NCI-H1930 (cell line): ENCODE data around the gene IFITM10.
"Not testable (repeated sequence)": the region's sequence is repeated elsewhere in the genome, so short reads cannot be mapped to it uniquely, and the experiment has no call there.

Source experiments
- DNase-seq, 2 experiments: peaks; one replicate each; lab custom pipeline; 2025; lab: John Stamatoyannopoulos, UW

Gene IFITM10

GRCh38 chr11:1778141-1778911, 27.9 kb upstream of the IFITM10 start:
- no peak for DNase-seq

DNA sequence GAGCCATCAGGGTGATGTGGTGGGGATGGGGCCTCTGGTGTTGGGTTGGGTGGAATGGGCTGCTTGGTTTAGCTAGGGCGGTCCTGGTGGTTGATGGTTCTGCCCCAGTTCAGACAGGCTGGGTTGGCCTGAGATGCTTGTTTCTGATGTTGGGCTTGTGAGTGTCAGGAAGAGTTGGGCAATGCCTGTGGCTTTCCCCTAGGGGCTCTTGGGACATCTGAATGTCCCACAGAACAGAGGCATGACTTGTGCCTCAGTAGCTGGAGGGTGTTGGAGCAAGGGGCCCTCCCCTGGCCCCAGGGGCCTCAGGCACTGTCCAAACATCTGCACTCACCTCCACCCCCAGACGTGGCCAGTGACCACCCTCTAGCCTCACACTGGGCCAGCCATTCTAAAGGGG, 27.3 kb upstream of the IFITM10 start:
- no peak for DNase-seq

DNA sequence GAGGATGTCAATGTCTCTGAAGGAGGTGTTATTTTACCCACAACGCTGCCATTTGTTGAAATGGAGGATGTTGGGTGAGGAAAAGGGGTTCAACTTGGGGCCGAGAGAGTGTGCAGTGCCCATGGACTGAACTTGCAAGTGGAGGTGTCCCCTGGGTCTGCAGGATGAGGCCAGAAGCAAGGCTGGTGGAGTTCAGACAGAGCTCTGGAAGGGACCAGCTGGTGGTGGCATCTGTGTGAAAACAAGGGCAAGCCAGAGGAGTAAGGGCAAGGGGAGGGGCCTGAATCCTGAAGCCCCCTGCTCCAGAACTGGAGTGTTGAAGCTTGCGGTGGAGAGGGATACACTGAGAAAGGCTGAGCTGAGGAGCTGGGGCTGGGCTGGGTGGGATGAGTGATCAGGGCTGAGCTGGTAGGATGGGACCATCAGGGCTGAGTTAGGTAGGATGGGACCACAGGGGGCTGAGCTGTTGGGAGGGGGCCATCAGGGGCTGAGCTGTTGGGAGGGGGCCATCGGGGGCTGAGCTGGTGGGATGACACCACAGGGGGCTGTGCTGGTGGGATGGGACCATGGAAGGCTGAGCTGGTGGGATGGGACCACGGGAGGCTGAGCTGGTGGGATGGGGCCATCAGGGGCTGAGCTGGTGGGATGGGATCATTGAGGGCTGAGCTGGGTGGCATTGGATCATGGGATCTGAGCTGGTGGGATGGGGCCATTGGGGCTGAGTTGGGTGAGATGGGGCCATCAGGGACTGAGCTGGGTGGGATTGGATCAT, 26.7 kb upstream of the IFITM10 start:
- no peak for DNase-seq

- no peak for DNase-seq
Measured at GRCh38 chr11:1776331-1776851, 26.0 kb upstream of the IFITM10 start.

DNA sequence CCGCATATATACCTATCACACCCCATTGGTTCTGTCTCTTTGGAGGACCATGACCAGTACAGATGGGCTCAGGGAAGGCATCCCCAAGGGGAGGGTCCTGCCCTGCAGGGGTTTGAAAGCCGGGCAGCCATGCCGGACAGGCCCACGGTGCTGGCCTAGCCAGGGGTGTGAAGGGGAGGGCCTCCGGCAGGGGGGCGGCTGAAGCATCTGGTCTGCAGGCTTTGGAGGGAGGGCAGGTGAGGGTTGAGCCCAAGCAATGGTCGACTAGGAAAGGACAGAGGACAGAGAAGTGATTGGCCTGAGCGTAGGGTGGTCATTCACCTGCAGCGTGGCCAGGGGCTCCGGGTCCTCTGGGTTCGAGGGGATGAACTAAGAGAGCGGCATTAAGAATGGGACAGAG, 24.5 kb upstream of the IFITM10 start:
- no peak for DNase-seq

GRCh38 chr11:1773994-1774550, 23.7 kb upstream of the IFITM10 start:
- no peak for DNase-seq

DNA sequence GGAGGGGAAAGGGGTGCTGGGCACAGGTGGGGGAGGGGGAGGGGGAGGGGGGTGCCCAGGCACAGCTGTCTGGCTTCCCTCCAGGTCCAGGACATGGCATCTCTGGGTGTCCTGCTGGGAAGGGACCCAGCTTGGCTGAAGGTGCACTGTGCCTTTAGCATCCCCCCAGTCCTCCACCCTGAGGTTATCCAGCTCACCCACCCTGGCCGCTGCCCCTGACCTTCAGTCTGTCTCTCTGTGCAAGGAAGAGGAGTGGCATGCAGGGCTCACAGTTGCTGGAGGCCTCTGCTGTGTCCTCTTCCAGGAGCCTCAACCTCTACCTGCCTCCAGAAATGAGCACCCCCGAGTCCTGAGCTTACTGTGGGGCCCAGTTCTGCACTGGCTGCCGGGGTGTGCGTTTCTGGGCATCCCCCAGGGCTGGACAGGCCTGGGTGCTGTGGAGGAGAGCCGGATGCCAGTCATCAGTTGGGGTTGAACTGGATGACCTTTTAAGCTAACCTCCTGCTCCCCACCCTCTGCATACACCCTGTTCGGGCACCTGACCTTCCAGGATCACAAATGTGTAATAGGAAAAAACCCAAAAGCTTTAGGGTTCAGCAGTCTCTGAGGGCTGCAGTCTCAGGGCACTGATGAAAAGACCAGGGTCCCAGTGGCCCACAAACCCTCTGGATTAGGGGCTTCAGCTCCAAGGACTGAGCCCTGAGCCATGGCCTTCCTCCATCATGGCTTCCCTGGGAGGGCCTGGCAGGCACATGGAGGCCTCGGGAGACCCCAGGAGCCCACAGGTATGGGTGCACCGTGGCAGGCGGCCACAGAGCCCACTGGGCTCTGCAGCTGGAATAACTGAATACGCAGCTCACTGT, 23.0 kb upstream of the IFITM10 start:
- no peak for DNase-seq

GRCh38 chr11:1772270-1773130, 22.1 kb upstream of the IFITM10 start:
- no peak for DNase-seq

DNA sequence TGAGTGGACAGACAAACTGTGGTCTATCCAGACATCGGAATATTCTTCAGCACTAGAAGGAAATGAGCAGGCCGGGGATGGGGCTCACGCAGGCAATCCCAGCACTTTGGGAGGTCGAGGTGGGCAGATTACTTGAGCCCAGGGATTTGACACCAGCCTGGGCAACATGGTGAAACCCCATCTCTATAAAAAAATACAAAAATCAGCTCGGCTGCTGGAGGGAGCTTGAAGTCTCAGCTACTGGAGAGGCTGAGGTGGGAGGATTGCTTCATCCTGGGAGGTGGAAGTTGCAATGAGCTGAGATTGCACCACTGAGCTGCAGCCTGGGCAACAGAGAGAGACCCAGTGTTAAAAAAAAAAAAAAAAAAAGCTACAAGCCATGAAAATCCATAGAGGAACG, 21.3 kb upstream of the IFITM10 start:
- no peak for DNase-seq

- DNase-seq, result no peak
Measured at GRCh38 chr11:1771273-1771672, 20.9 kb upstream of the IFITM10 start.

DNA sequence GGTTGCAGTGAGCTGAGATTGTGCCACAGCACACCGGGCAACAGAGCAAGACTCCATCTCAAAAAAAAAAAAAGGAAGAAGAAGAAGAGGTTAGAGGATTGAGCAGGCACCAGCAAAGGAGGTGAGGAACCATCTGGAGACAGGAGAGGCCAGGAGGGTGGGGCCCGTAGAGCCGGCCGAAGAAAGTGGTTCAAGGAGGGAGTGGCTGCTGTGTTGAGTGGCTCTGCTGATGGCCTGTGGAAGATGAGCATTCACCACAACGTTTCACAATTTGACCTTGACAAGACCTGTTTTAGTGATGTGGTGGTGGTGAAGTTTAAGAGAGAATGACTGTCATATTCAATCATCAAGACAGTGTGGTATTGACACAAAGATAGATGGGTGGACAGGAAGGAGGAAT, 20.1 kb upstream of the IFITM10 start:
- no peak for DNase-seq

GRCh38 chr11:1770061-1770460, 19.7 kb upstream of the IFITM10 start:
- no peak for DNase-seq

DNA sequence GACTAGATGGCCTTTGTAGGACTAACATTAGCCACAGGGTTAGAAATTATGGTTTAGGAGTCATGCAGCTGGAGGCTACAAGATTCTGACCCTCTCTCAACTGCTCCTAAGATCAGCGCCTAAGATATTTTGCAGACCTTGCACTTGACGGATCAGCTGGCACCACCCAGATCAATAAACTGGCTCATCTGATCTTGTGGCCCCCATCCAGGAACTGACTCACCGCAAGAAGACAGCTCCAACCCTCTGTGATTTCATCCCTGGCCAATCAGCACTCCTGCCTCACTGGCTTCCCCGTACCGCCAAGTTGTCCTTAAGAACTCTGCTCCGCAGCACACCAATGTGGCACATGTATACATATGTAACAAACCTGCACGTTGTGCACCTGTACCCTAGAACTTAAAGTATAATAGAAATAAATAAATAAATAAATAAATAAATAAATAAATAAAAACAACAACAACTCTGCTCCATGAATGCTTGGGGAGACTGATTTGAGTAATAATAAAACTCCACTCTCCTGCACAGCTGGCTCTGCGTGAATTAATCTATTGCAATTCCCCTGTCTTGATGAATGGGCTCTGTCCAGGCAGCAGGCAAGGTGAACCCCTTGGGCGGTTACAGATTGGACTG, 19.0 kb upstream of the IFITM10 start:
- not testable (repeated sequence) for DNase-seq

DNA sequence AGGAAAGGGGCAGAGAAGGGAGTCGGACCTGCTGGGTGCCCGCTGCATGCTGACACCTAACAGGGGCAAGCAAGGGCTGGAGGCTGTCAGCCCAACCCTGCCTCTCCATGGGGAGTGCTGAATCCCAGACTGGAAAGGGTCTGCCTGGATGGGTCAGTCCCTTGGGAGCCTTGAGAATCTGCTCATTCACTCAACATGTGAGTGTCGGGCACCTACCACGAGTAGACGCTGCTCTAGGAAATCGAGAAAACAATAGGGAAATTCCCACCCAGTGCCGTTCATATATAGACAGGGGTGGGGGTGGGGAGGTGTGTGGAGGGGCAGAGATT, 17.7 kb upstream of the IFITM10 start:
- no peak for DNase-seq

GRCh38 chr11:1767399-1768140, 17.2 kb upstream of the IFITM10 start:
- DNase-seq, result no peak

- no peak for DNase-seq
Measured at GRCh38 chr11:1766719-1767398, 16.5 kb upstream of the IFITM10 start.

DNA sequence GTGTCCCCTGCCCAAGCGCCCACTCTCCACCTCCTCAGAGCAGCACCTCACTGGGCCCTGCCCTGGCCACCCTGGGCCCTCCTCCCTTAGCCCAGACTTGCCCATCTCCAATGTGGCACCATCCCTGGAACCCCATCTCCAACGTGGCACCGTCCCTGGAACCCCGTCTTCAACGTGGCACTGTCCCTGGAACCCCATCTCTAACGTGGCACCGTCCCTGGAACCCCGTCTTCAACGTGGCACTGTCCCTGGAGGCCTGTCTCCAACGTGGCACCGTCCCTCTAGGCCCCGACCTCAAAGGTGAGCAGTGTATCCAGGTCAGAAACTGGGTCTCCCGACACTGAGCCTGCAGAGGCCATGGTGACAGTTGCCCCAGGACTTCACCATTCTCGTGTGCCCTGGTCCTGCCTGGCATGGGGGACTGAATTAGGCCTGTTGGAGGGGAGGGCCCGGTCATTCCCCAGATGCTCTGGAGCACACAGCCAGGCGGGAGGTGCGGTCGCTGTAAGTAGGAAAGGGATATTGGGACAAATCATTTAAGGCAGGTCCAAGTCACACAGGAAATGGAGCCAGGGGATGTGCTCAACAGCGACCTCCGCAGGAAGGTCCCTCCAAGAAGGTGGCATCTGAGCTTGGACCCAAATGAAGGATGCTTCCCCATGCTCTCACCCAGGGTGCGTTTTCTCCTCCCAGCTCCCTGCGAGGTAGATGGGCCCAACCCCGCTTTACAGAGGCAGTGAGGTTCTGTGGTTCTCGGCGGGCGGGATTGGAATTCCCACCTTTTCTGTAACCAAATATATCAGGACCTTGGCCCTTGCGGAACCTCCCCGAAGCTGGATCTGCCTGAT, 15.7 kb upstream of the IFITM10 start:
- no peak for DNase-seq
